HEK293T (cell line): ENCODE data around the gene SRPX2.

Experiments
- CTCF ChIA-PET: fragments of 350-600 bp; formaldehyde crosslinking; extraction: SDS; loops from one replicate; lab custom pipeline; 2021; ENCODE audit warnings: antibody characterized with exemption, inconsistent platforms; lab: Yijun Ruan, JAX
- POLR2A ChIA-PET: fragments of 350-600 bp; formaldehyde crosslinking; extraction: SDS; loops from one replicate; lab custom pipeline; 2020; ENCODE audit warnings: antibody characterized with exemption, inconsistent platforms; lab: Yijun Ruan, JAX
- DNase-seq: peaks from one replicate; pipeline ENCODE4 v3.0.0; 2012; ENCODE audit warnings: mixed read lengths; ENCODE audit errors: extremely low spot score
- ARNT ChIP-seq: fragments of 450-650 bp; IDR thresholded peaks from 2 replicates; pipeline ENCODE4 v1.6.1; 2017; ENCODE audit warnings: mild to moderate bottlenecking
- BHLHE40 ChIP-seq: fragments of 450-650 bp; IDR thresholded peaks from 2 replicates; pipeline ENCODE4 v1.6.1; 2016; ENCODE audit warnings: mild to moderate bottlenecking, moderate library complexity, borderline replicate concordance
- CTBP1 ChIP-seq: fragments of 450-650 bp; IDR thresholded peaks from 2 replicates; pipeline ENCODE4 v1.6.1; 2016; ENCODE audit warnings: borderline replicate concordance
- ELF4 ChIP-seq: fragments of 450-650 bp; IDR thresholded peaks from 2 replicates; pipeline ENCODE4 v1.6.1; 2017; ENCODE audit warnings: antibody characterized with exemption
- FOXA1 ChIP-seq: fragments of 450-650 bp; IDR thresholded peaks from 2 replicates; pipeline ENCODE4 v1.6.1; 2016; ENCODE audit warnings: mild to moderate bottlenecking
- FOXK2 ChIP-seq: fragments of 450-650 bp; IDR thresholded peaks from 2 replicates; pipeline ENCODE4 v1.6.1; 2016; ENCODE audit warnings: mild to moderate bottlenecking
- FOXM1 ChIP-seq: fragments of 450-650 bp; IDR thresholded peaks from 2 replicates; pipeline ENCODE4 v1.6.1; 2017; ENCODE audit warnings: mild to moderate bottlenecking, borderline replicate concordance
- HDGF ChIP-seq: fragments of 450-650 bp; IDR thresholded peaks from 2 replicates; pipeline ENCODE4 v1.6.1; 2017; ENCODE audit warnings: antibody characterized with exemption, borderline replicate concordance
- L3MBTL2 ChIP-seq: fragments of 450-650 bp; conservative IDR thresholded peaks from 2 replicates; pipeline ENCODE4 v1.6.1; 2016; ENCODE audit warnings: mild to moderate bottlenecking
- LEF1 ChIP-seq: fragments of 450-650 bp; IDR thresholded peaks from 2 replicates; pipeline ENCODE4 v1.6.1; 2017; ENCODE audit warnings: mild to moderate bottlenecking, borderline replicate concordance
- NFRKB ChIP-seq: fragments of 450-650 bp; IDR thresholded peaks from 2 replicates; pipeline ENCODE4 v1.6.1; 2016; ENCODE audit warnings: mild to moderate bottlenecking, moderate library complexity
- PKNOX1 ChIP-seq: fragments of 450-650 bp; IDR thresholded peaks from 2 replicates; pipeline ENCODE4 v1.6.1; 2016
- SP1 ChIP-seq: fragments of 450-650 bp; IDR thresholded peaks from 2 replicates; pipeline ENCODE4 v1.6.1; 2017
- SUZ12 ChIP-seq: fragments of 450-650 bp; IDR thresholded peaks from 2 replicates; pipeline ENCODE4 v1.6.1; 2016; ENCODE audit warnings: mild to moderate bottlenecking
- TARDBP ChIP-seq: fragments of 450-650 bp; IDR thresholded peaks from 2 replicates; pipeline ENCODE4 v1.6.1; 2016
- ZNF384 ChIP-seq: fragments of 450-650 bp; IDR thresholded peaks from 2 replicates; pipeline ENCODE4 v1.6.1; 2016

SRPX2 gene

GRCh38 chrX:100643956-100644860, at the start of gene SRPX2:
SRPX2 (plus strand) TSS chrX:100644199; CDS start chrX:100646323, 2,124 bp downstream.
- TF ChIP-seq CTBP1 (no peak), FOXK2 (no peak), FOXA1 (no peak), BHLHE40 (no peak), ELF4 (no peak), FOXM1 (no peak), LEF1 (no peak), L3MBTL2 (no peak), PKNOX1 (no peak), TARDBP (no peak), SP1 (no peak), SUZ12 (no peak)
- no peak for DNase-seq
- ChIA-PET CTCF (interaction anchor here (0.9 to 2.0 kb wide), 2 partner anchors 9 to 10 kb away, joined by 3 to 7 read pairs; no protein-coding TSS in a partner anchor), POLR2A (no interaction called here)

GRCh38 chrX:100596601-100597000, 47.4 kb upstream of the SRPX2 start:
- TF ChIP-seq SP1 = no peak
- no peak for TF ChIP-seq NFRKB
- TF ChIP-seq BHLHE40 = no peak
- TF ChIP-seq TARDBP = no peak
- no peak for TF ChIP-seq ELF4
- no peak for TF ChIP-seq FOXK2
- POLR2A ChIA-PET = no interaction called here
- DNase-seq = no peak
- CTCF ChIA-PET = interaction anchor here (0.8 to 2.0 kb wide), 3 partner anchors 8 to 149 kb away, joined by 3 to 7 read pairs (median 7); no protein-coding TSS in a partner anchor

GRCh38 chrX:100599456-100599855, 44.5 kb upstream of the SRPX2 start:
- DNase-seq = no peak
- POLR2A ChIA-PET = interaction anchor here (1.6 kb wide), 1 partner anchor 16 kb away, joined by 5 read pairs; no protein-coding TSS in a partner anchor
- TF ChIP-seq BHLHE40 (no peak), L3MBTL2 (no peak), TARDBP (no peak), HDGF (no peak), SUZ12 (no peak), CTBP1 (no peak), ARNT (no peak), ELF4 (no peak), NFRKB (no peak), ZNF384 (no peak), LEF1 (no peak), PKNOX1 (no peak), FOXK2 (no peak), SP1 (no peak), FOXA1 (no peak), FOXM1 (no peak)
- CTCF ChIA-PET = interaction anchor here (1.8 kb wide), 1 partner anchor 152 kb away, joined by 5 read pairs; no protein-coding TSS in a partner anchor

GRCh38 chrX:100600340-100600739, 43.7 kb upstream of the SRPX2 start:
- TF ChIP-seq PKNOX1 = no peak
- no peak for TF ChIP-seq L3MBTL2
- TF ChIP-seq FOXK2 = no peak
- TF ChIP-seq NFRKB = no peak
- TF ChIP-seq LEF1 = no peak
- DNase-seq = no peak
- POLR2A ChIA-PET = interaction anchor here (1.6 kb wide), 1 partner anchor 15 kb away, joined by 5 read pairs; no protein-coding TSS in a partner anchor
- CTCF ChIA-PET = interaction anchor here (0.7 to 1.8 kb wide), 2 partner anchors 153 to 187 kb away, joined by 3 to 5 read pairs; no protein-coding TSS in a partner anchor

- CTCF ChIA-PET = interaction anchor here (0.7 kb wide), 1 partner anchor 188 kb away, joined by 3 read pairs; no protein-coding TSS in a partner anchor
- no peak for DNase-seq
- POLR2A ChIA-PET = interaction anchor here (1.6 kb wide), 1 partner anchor 14 kb away, joined by 5 read pairs; no protein-coding TSS in a partner anchor
- no peak for TF ChIP-seq SP1
- TF ChIP-seq FOXK2 = no peak
- no peak for TF ChIP-seq TARDBP
- no peak for TF ChIP-seq ELF4
- no peak for TF ChIP-seq CTBP1
- TF ChIP-seq SUZ12 = no peak
- no peak for TF ChIP-seq ARNT
- TF ChIP-seq ZNF384 = no peak
Observed at GRCh38 chrX:100600758-100601157, 43.2 kb upstream of the SRPX2 start.

GRCh38 chrX:100606753-100607152, 37.2 kb upstream of the SRPX2 start:
- CTCF ChIA-PET = interaction anchor here (0.8 kb wide), 1 partner anchor 8 kb away, joined by 4 read pairs; no protein-coding TSS in a partner anchor
- no peak for DNase-seq
- POLR2A ChIA-PET = no interaction called here
- TF ChIP-seq FOXA1 (no peak), ZNF384 (no peak)
